OCI-LY7 (cell line): ENCODE results near the gene KRT76. TPM values are rescaled to one million over a fixed set of nuclear protein-coding genes. Genes with fewer than 3 reads are reported as not detected.

Source experiments
- BruUV-seq: library from RNA; stranded (reverse); fragments of 400-500 nt; replicated peaks from 2 replicates; lab custom pipeline; 2021; lab: Mats Ljungman, UMichigan
- CTCF ChIA-PET: fragments of 300-600 bp; sonication (Branson Sonifier 250); formaldehyde crosslinking; loops from one replicate; lab custom pipeline; 2022; ENCODE audit warnings: antibody characterized with exemption; ENCODE audit not compliant: unreplicated experiment; lab: Charles Lee
- POLR2A ChIA-PET: fragments of 300-600 bp; sonication (Branson Sonifier 250); formaldehyde crosslinking; loops from one replicate; lab custom pipeline; 2022; ENCODE audit warnings: antibody characterized with exemption; lab: Charles Lee
- DNase-seq: peaks from one replicate; pipeline ENCODE4 v3.0.0-alpha.2; 2015; ENCODE audit warnings: low spot score
- H2AFZ ChIP-seq: fragments of 200-600 bp; sonication (generic), shearing (Covaris generic); 2 replicates; pipeline ENCODE4 v1.6.1; 2014; ENCODE audit warnings: mild to moderate bottlenecking, antibody characterized with exemption, low read length, moderate library complexity
- H3K27ac ChIP-seq: fragments of 200-600 bp; sonication (generic); 2 replicates; pipeline ENCODE4 v1.5.1; 2014; ENCODE audit warnings: mixed run types, low read depth, mild to moderate bottlenecking, moderate library complexity, low read length, inconsistent platforms; ENCODE audit not compliant: poor library complexity, severe bottlenecking
- H3K36me3 ChIP-seq: fragments of 200-600 bp; sonication (generic); 2 replicates; pipeline ENCODE4 v1.6.1; 2014; ENCODE audit warnings: mild to moderate bottlenecking, antibody characterized with exemption, low read length, moderate library complexity, mixed read lengths; ENCODE audit not compliant: insufficient read depth
- H3K4me1 ChIP-seq: fragments of 200-600 bp; sonication (generic); 2 replicates; pipeline ENCODE4 v1.5.1; 2014; ENCODE audit warnings: mild to moderate bottlenecking, low read length; ENCODE audit not compliant: insufficient read depth, poor library complexity, severe bottlenecking
- H3K4me2 ChIP-seq: fragments of 200-600 bp; sonication (generic); 2 replicates; pipeline ENCODE4 v1.6.1; 2014; ENCODE audit warnings: mild to moderate bottlenecking, low read length
- H3K4me3 ChIP-seq: fragments of 200-600 bp; sonication (generic); 2 replicates; pipeline ENCODE4 v1.5.1; 2014; ENCODE audit warnings: mild to moderate bottlenecking, low read depth, low read length; ENCODE audit not compliant: poor library complexity, severe bottlenecking
- H3K79me2 ChIP-seq: fragments of 200-600 bp; sonication (generic); 2 replicates; pipeline ENCODE4 v1.6.1; 2016; ENCODE audit warnings: low read depth, mild to moderate bottlenecking, low read length, moderate library complexity, mixed read lengths; ENCODE audit not compliant: insufficient read depth
- H3K9me2 ChIP-seq: fragments of 200-600 bp; sonication (generic); 2 replicates; pipeline ENCODE4 v1.6.1; 2016; ENCODE audit warnings: mild to moderate bottlenecking, low read length, mixed read lengths; ENCODE audit not compliant: insufficient read depth
- H3K9me3 ChIP-seq: fragments of 200-600 bp; sonication (generic); 2 replicates; pipeline ENCODE4 v1.6.1; 2014; ENCODE audit warnings: mild to moderate bottlenecking, mixed run types, low read length, mixed read lengths
- H4K20me1 ChIP-seq: fragments of 200-600 bp; sonication (generic); 2 replicates; pipeline ENCODE4 v1.6.1; 2014; ENCODE audit warnings: mild to moderate bottlenecking, antibody characterized with exemption, low read length, moderate library complexity, mixed read lengths; ENCODE audit not compliant: insufficient read depth
- EZH2phosphoT487 ChIP-seq: fragments of 200-600 bp; sonication (generic); IDR thresholded peaks from 2 replicates; pipeline ENCODE4 v1.6.1; 2018; ENCODE audit warnings: low read depth, borderline replicate concordance, mild to moderate bottlenecking, mixed run types, antibody characterized with exemption, low read length, moderate library complexity, mixed read lengths
- intact Hi-C: fragments of 100-400 bp; cut with micrococcal nuclease; formaldehyde crosslinking; loops from one replicate; pipeline ENCODE4 v1.10.0; 2022; ENCODE audit not compliant: unreplicated experiment
- total RNA-seq, 2 experiments: library from RNA; depleted of rRNA in 1 of 2; stranded (reverse); fragments of >200 nt in 1 of 2; shearing (Covaris generic) in 1 of 2; gene quantifications; 2 replicates each; pipeline ENCODE4 v1.2.3, GENCODE V29; 2014 to 2022
- TF ChIP-seq, protein P1 (sequence below): fragments of 200-600 bp; sonication (generic); conservative IDR thresholded peaks from 2 replicates; pipeline ENCODE4 v1.5.1; 2014; ENCODE audit warnings: mild to moderate bottlenecking, antibody characterized with exemption, low read length, moderate library complexity, mixed read lengths

KRT76 gene
- total RNA-seq, 2 experiments from 2014 or later = not detected

GRCh38 chr12:52782502-52782901 lies 5.4 kb upstream of the KRT76 start:
- Histone ChIP-seq H3K4me2 (no peak overlapping the region), H3K4me3 (no peak overlapping the region), H2AFZ (no peak overlapping the region), H4K20me1 (no peaks in the 10 kb centered on the region; the same call in 1 of the 2 replicates), H3K79me2 (no peaks in the 10 kb centered on the region), H3K36me3 (no peaks in the 10 kb centered on the region), H3K9me3 (no peaks in the 10 kb centered on the region), H3K4me1 (no peaks in the 10 kb centered on the region), H3K27ac (no peak overlapping the region), H3K9me2 (no peaks in the 10 kb centered on the region)
- no peak for DNase-seq
- no TSS peak for BruUV-seq
- intact Hi-C loops = no loop called here
- POLR2A ChIA-PET = no interaction called here
- CTCF ChIA-PET = no interaction called here
- TF ChIP-seq, protein P1, sequence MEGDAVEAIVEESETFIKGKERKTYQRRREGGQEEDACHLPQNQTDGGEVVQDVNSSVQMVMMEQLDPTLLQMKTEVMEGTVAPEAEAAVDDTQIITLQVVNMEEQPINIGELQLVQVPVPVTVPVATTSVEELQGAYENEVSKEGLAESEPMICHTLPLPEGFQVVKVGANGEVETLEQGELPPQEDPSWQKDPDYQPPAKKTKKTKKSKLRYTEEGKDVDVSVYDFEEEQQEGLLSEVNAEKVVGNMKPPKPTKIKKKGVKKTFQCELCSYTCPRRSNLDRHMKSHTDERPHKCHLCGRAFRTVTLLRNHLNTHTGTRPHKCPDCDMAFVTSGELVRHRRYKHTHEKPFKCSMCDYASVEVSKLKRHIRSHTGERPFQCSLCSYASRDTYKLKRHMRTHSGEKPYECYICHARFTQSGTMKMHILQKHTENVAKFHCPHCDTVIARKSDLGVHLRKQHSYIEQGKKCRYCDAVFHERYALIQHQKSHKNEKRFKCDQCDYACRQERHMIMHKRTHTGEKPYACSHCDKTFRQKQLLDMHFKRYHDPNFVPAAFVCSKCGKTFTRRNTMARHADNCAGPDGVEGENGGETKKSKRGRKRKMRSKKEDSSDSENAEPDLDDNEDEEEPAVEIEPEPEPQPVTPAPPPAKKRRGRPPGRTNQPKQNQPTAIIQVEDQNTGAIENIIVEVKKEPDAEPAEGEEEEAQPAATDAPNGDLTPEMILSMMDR = no peak
- TF ChIP-seq EZH2phosphoT487 = no peak

DNA sequence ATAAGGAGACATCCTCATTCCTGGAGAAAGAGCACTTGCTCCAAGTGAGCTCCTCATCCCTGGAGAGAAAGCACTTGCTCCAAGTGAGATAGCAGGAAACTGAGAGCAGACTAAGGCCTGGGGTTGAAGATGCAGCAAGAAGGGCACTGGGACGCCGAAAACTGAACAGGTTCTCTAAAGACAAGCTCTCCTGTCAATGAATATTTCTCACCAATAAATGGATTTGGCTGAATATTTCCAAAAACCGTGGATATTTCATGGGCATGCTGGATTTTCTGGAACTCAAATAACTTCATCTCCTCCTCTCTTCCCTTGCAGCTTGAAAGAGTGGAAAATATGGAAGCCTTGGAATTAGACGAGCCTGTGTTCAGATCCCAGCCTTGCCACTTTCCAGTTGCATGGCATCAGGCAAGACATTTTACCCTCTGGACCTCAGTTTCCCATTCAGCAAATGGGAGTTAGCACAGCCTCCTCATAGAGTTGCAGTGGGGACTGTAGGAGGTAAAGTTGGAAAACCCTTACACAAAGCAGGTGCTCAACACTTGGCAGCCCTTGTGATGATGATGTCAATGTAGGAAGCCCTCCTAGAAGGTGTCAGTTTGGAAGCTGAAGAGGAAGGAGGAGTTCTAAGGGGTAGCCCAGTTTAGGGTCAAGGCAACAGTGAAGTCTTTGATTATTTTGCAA lies 4.4 kb upstream of the KRT76 start:
- CTCF ChIA-PET = no interaction called here
- no peak overlapping the region for H3K4me2 ChIP-seq
- no peak for DNase-seq

More for the DNA sequence above, 4.4 kb upstream of the KRT76 start:
- Histone ChIP-seq H3K36me3 (no peaks in the 10 kb centered on the region), H3K4me1 (no peaks in the 10 kb centered on the region), H3K9me3 (no peaks in the 10 kb centered on the region), H4K20me1 (no peaks in the 10 kb centered on the region; the same call in 1 of the 2 replicates), H2AFZ (no peak overlapping the region), H3K79me2 (no peaks in the 10 kb centered on the region), H3K4me3 (no peak overlapping the region), H3K27ac (no peak overlapping the region), H3K9me2 (no peaks in the 10 kb centered on the region)
- POLR2A ChIA-PET = interaction anchor here (0.5 to 1.0 kb wide), 2 partner anchors 211 to 447 kb away, joined by 3 read pairs; no protein-coding TSS in a partner anchor
- BruUV-seq = no TSS peak
- TF ChIP-seq, protein P1 = no peak
- no peak for TF ChIP-seq EZH2phosphoT487
- intact Hi-C loops = no loop called here
